AG09319 (cell line): ENCODE measurements around the gene CD320.
A peak's percentile ranks its signal among the peaks of the same experiment; 100 is the strongest.
"Not testable (repeated sequence)": the region's sequence is repeated elsewhere in the genome, so short reads cannot be mapped to it uniquely, and the experiment has no call there.

Experiments used
- DNase-seq: peaks from one replicate; pipeline ENCODE4 v3.0.0-alpha.2; 2010; ENCODE audit warnings: low read depth; ENCODE audit errors: extremely low read depth
- TF ChIP-seq, protein P1 (sequence below): IDR thresholded peaks from 2 replicates; pipeline ENCODE4 v1.5.1; 2011; ENCODE audit warnings: low read depth, mild to moderate bottlenecking, inconsistent platforms, low read length, moderate library complexity

Gene CD320

DNA sequence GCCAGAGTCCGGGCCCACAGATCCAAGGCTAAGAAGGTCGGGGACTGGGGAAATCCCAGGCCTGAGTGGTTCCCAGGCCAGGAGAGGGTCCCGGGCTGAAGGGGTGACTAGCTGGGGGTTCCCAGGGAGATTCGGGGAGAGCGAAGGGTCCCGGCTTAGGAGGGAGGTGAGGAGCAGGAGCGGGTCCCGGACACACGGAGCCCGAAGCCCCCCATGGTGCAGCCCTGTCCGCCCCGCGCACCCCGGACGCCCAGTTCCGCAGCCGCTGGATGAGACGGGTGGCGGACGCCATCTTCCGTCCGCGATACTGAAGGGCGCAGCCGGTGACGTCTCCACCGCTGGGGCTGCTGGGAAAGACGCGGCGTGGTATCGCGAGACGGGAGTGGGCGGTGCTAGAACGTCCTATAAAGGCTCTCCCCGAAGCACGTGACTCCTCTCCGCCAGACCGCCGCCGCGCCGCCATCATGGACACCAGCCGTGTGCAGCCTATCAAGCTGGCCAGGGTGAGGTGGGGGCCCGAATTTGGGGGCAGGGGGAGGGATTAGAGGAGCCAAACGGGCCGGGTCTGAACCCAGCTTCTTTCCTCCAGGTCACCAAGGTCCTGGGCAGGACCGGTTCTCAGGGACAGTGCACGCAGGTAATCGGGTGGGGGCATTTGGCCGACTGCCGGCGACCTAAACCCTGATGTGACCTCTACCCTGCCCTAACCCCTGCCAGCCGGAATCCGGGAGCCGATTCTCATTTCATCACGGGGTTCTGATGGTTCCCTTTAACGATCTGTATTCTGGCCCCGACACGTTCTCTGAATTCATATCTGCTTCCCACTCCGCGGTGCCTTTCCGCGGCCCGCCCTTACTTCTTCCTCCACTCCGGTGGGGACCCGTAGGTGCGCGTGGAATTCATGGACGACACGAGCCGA lies 13.2 kb upstream of the CD320 start, which contains the start of the genes NDUFA7 and RPS28:
NDUFA7 (minus strand) TSS at position 309 of the 919 bp plus-strand sequence; CDS start at position 292, 17 bp downstream.
RPS28 (plus strand) TSS at position 430 of the 919 bp plus-strand sequence; CDS start at position 465, 35 bp downstream.
- TF ChIP-seq, protein P1, sequence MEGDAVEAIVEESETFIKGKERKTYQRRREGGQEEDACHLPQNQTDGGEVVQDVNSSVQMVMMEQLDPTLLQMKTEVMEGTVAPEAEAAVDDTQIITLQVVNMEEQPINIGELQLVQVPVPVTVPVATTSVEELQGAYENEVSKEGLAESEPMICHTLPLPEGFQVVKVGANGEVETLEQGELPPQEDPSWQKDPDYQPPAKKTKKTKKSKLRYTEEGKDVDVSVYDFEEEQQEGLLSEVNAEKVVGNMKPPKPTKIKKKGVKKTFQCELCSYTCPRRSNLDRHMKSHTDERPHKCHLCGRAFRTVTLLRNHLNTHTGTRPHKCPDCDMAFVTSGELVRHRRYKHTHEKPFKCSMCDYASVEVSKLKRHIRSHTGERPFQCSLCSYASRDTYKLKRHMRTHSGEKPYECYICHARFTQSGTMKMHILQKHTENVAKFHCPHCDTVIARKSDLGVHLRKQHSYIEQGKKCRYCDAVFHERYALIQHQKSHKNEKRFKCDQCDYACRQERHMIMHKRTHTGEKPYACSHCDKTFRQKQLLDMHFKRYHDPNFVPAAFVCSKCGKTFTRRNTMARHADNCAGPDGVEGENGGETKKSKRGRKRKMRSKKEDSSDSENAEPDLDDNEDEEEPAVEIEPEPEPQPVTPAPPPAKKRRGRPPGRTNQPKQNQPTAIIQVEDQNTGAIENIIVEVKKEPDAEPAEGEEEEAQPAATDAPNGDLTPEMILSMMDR, result peak; percentile 12
- DNase-seq, result peak; percentile 90

DNA sequence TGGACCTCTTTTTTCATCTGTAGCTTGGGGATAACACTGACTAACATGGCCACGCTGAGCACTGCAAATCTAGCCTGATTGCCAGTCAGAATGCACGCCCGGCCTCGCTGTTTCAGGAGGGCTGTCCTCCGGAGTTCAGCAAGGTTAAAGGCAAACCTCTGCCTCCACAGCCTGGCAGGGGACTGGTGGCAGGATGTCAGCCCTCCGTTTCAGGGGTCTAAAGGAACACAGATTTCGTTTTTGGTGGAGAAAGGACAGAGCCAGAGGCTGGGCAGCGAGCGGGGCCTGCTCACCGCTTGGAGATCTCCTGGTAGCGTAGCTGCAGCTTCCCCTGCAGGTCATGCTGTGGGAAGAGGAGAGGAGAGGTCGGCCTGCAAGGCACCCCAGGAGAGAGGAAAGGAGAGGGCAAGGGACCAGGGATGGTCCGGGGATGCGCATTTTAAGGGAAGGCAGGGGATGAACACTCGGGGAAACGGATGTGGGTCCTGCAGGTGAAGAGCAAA lies 12.5 kb upstream of the CD320 start:
- DNase-seq, result no peak
- TF ChIP-seq, protein P1, result no peak

DNA sequence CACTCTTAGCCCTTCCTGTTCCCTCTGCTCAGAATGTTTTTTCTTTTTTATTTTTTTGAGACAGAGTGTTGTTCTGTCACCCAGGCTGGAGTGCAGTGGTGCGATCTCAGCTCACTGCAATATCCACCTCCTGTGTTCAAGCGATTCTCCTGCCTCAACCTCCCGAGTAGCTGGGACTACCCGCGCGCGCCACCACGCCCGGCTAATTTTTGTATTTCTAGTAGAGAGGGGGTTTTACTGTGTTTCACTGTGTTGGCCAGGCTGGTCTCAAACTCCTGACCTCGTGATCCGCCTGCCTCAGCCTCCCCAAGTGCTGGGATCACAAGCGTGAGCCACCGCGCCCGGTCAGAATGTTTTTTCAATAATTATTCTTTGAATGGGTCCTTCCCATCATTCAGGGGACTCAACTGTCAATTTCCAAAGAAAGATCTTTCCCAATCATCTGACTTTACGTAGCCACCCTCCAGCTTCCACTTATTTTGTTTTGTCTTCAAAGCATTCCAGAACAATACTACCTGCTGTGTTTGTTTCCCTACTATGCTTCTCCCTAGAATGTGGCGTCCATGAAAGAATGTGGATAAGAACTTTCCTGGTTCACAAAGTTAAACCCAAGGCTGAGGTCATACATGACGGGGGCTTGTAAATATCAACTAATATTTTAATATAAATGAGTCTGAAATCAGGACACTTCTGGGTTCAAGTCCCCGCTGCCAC lies 11.8 kb upstream of the CD320 start:
- no peak for DNase-seq
- TF ChIP-seq, protein P1, result no peak

DNA sequence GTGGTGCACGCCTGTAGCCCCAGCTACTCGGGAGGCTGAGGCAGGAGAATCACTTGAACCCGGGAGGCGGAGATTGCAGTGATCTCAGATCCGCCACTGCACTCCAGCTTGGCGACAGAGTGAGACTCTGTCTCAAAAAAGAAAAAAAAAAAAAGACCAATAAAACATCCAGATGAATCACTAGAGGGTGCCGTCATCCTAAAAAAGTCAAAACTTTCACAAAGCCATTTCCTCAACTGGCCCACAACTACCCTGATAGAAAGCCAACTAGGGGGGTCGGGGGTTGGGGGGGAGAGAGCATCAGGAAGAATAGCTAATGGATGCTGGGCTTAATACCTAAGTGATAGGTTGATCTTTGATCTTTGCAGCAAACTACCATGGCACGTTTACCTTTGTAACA lies 10.7 kb upstream of the CD320 start:
- DNase-seq, result not testable (repeated sequence)

DNA sequence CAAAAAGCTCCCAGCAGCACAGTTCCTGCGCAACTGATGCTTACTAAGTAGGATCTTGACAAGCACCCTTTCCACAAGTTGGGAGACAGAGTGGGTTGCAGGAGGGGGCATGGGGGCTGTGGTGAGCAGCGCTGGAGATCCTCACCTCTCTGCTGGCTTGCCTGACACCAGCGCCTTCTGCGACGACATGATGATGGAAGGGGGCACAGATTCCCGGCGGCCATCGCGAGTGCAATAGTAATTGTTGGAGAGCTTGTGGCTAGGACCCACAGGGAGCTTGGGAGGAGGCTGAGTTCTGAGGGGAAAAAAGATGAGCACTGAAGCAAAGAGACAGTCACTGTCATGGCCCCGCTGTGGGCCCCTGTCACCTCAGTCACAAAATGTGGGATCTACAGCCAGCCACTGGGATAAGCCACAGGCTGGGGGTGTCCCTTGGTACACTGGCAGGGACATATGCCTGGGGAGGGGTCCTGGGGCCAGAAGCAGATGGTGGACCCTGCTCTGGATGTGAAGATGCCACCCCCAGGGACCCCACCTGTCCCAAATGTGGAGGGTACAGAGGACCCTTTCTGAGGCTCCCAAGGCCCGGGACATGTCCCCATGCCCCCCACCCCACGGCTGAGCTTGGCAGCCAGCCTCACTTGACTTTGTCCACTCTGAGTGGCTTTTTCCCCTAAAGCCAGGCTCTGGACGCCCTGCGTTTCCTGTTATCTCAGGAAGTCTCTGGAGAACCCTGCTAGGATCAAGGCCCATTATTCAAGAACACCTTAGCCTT lies 8.4 kb upstream of the CD320 start:
- TF ChIP-seq, protein P1, result no peak
- no peak for DNase-seq

DNA sequence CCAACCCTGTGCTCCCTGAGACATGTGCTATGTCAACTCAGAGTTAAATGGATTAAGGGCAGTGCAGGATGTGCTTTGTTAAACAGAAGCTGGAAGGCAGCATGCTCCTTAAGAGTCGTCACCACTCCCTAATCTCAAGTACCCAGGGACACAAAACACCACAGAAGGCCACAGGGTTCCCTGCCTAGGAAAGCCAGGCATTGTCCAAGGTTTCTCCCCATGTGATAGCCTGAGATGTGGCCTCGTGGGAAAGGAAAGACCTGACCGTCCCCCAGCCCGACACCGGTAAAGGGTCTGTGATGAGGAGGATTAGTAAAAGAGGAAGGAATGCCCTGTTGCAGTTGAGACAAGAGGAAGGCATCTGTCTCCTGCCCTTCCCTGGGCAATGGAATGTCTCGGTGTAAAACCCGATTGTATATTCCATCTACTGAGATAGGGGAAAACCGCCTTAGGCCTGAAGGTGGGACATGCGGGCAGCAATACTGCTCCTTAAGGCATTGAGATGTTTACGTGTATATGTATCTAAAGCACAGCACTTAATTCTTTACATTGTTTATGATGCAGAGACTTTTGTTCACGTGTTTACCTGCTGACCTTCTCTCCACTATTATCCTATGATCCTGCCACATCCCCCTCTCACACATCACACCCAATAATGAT lies 7.0 kb upstream of the CD320 start:
- DNase-seq, result not testable (repeated sequence)

DNA sequence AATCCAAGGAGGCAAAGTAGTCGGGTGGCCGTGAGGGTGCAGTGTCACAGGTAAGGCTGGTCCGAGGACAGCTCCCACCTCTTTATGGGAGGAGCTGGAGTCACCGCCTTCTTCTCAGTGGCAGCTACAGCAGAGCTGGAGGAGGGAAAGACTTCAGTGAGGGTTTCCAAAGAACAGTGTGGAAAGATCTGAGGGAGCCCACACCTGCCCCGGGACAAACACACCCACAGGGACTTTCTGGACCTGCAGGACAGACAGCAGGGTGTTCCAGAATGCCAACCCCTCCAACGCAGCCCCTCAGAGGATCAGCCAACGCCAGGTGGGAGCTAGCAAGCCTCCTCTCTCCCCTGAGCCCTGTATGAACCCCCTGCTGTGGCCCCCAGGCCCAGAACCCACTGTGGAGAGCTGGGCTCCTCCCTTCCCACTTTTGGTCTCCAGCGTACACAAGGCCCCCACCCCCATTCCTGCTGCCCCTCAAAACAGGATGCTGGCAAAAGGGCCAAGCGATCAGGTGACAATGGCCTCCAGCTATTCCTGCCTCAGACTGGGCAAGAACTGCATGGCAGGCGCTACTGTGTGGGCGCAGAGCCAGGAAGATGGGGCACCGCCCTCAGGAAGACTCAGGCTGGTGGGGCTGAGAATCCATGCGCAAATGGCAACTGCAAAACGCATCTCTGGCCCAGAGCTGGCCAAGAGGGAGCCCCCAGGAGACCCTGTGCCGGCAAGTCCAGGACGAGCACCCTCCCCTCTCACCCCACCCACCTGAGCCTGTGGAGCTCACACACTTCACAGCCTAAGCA lies 3.5 kb upstream of the CD320 start:
- TF ChIP-seq, protein P1, result no peak
- no peak for DNase-seq
